ENCODE measurements around the gene MSH6.

Gene MSH6

DNA sequence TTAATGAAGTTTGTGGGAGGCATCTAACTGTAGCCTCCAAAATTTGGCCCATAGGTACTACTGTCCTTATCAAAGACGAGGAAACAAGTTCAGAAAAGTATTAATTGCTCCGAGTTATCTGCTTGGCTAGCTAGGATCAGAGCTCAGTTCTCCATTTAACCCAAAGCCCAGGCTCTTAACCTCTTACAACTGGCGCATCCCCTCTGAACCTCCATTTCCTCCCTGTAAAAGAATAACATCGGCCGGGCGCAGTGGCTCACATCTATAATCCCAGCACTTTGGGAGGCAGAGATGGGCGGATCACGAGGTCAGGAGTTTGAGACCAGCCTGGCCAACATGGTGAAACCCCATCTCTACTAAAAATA is 3.5 kb upstream of the MSH6 start:
- FAIRE-seq: no peak

DNA sequence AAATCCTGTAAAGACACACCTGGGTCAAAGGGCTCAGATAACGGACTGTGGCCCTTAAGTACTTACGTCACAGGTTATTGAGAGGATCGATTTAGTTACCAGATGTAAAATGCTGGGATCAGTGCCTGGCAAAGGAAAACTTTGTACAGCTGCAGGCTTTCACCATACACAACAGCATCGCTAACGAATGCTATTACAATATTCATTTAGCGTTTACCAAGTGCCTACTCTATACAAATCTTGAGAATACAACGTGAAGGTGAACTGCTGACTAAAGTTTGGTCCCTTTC is 619 bp upstream of the MSH6 start:
- FAIRE-seq: no peak

DNA sequence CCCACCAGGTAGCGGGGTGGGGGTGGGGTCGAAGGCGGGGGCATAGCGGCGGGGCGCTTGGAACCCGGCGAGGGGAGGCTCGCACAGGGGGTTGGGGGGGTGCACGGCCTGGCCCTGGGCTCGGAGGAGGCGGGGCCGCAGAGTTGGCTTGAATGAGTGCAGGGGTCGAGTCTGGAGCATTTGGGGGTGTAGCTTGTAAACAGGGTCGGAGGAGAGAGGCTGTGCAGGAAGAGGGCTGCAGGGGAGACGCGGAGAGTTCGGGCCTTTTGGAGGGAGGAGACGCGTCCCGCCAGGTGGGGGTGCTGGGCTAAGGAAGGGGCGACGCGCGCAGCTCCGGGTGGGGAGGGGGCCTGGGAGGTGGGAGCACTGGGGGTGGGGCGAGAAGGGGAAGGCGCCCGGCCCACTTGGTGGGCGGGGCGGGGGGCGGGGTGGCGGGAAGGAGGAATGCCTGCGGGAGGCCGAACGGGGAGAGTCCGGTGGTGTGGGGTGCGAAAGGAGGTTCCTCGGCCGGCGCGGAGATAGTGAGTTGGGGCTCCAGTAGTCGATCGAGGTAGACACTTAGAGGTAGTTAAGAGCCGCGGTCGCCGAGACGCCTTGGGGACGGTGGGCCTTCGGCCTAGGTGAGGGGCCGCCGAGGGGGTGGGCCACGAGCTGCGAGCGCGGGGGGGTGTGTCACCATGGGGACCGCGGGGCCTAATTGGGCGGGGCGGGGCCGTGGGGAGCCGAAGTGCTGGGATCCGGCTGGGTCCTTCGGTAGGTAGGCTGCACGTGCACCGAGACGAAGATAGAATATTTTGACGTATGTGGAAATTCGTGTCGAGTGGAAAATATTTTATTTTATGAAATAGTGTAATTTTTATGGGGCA is 774 bp downstream of the MSH6 start:
- FAIRE-seq: no peak

DNA sequence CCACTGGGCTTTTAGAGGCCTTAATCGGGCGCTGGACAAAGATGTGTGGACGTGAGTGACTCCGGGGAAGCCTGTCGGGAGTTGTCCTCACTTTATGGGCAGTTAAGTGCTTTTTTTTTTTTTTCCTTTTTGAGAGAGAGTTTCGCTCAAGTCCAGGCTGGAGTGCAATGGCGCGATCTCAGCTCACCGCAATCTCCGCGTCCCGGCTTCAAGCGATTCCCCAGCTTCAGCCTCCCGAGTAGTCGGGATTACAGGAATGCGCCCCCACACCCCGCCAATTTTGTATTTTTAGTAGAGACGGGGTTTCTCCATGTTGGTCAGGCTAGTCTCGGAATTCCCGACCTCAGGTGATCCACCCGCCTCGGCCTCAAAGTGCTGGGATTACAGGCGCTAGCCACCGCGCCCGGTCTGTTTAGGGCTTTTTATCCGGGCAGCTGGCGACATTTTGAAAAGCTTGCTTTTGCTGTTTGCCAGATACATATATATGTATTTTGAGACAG is 1.5 kb downstream of the MSH6 start:
- no peak for FAIRE-seq

DNA sequence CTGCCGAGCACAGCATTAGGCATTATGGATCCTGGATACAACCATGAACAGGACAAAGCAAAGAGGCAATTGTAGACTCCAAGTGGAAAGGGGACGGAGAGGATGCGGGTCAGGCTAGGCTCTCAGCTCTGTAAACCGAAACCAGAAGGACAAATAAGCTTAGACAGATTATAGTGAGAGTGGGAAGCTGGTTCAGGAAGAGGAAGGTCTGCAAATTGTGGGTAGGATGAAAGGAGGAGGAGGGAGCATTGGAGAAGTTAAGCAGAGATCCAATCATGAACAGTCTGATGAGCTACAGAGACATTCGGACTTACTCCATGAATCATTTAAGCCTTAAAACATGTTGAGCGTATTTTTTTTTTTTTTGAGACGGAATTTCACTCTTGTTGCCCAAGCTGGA is 3.0 kb downstream of the MSH6 start:
- no peak for FAIRE-seq

DNA sequence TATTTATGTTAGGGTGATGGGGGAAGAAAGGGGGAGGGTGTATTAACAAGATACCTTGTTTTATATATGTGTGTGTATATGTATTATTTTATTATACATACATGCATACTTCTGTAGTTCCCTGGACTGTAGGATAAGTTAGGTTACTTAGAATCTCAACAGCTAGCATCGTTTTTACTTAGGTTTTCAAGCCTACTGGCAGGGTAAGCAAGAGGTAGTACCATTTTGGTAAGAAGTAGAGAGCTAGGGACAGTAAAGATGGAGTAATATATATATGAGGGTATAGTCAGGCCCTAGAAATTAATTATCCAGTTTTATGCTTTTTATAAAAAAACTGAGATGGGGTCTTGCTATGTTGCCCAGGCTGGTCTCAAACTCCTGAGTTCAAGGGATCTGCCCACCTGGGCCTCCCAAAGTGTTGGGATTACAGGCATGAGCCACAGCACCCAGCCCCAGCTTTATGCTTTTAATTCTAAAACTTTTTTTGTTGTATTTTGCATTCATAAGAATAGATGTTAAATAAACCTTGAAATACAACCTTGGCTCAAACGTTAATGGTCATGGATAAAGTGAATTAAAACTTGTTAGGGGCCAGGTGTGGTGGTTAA is 13.2 kb downstream of the MSH6 start:
- FAIRE-seq: no peak

DNA sequence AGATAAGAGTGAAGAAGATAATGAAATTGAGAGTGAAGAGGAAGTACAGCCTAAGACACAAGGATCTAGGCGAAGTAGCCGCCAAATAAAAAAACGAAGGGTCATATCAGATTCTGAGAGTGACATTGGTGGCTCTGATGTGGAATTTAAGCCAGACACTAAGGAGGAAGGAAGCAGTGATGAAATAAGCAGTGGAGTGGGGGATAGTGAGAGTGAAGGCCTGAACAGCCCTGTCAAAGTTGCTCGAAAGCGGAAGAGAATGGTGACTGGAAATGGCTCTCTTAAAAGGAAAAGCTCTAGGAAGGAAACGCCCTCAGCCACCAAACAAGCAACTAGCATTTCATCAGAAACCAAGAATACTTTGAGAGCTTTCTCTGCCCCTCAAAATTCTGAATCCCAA is 15.7 kb downstream of the MSH6 start:
- no peak for FAIRE-seq

DNA sequence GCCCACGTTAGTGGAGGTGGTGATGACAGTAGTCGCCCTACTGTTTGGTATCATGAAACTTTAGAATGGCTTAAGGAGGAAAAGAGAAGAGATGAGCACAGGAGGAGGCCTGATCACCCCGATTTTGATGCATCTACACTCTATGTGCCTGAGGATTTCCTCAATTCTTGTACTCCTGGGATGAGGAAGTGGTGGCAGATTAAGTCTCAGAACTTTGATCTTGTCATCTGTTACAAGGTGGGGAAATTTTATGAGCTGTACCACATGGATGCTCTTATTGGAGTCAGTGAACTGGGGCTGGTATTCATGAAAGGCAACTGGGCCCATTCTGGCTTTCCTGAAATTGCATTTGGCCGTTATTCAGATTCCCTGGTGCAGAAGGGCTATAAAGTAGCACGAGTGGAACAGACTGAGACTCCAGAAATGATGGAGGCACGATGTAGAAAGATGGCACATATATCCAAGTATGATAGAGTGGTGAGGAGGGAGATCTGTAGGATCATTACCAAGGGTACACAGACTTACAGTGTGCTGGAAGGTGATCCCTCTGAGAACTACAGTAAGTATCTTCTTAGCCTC is 16.2 kb downstream of the MSH6 start:
- no peak for FAIRE-seq

DNA sequence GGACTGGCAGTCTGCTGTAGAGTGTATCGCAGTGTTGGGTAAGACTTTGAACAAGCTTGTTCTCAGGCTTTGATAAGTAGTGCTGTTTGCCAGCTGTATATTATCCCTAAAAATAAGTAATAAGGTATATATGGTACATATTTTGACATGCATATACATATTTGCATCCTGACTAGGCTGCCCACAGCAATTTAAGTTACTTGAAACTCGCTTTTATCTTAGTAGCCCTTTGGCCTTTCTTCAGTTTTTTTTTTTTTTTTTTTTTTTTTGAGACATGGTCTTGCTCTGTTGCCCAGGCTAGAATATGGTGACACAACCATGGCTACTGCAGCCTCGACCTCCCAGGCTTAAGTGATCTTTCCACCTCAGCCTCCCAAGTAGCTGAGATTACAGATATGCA is 18.2 kb downstream of the MSH6 start:
- FAIRE-seq: no peak

DNA sequence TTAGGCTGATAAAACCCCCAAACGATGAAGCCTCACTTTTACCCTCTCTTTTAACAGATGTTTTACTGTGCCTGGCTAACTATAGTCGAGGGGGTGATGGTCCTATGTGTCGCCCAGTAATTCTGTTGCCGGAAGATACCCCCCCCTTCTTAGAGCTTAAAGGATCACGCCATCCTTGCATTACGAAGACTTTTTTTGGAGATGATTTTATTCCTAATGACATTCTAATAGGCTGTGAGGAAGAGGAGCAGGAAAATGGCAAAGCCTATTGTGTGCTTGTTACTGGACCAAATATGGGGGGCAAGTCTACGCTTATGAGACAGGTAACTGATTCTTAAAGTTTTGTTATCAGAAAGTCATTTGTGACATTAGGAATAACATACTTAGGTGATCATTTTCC is 20.4 kb downstream of the MSH6 start:
- no peak for FAIRE-seq

DNA sequence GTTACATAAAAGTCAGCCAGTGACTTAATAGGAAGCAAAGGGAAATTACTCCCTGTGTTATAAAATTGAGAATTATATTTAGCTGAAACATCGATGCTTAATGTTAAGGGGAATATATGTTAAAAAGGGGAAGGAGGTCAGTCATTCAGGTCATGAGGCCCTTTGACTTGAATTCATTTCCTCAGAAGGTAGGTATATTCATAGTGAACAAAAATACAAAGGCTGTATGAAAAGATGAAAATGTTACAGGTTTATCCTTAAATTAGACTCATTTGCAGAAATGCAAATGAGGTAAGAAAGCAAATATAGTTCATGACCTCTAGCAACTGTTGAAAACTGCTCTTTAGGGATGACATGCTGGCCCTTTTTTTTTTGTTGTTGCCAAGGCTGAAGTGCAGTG is 20.8 kb downstream of the MSH6 start:
- FAIRE-seq: no peak

DNA sequence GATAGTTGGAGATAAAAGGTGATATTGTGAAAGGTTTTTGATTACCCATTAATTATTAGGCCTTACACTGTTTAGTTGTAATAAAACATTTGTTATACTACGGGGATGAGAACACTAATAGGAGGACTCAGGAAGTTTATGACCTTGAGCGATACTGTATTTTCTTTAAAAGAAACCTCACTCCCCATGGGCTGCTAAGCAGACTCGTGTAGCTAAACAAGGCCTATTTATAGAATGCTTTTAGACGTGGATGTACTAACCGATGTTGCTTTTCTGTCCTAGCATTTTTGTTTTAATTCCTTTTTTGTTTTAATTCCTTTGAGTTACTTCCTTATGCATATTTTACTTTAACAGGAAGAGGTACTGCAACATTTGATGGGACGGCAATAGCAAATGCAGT is 22.9 kb downstream of the MSH6 start:
- FAIRE-seq: no peak

DNA sequence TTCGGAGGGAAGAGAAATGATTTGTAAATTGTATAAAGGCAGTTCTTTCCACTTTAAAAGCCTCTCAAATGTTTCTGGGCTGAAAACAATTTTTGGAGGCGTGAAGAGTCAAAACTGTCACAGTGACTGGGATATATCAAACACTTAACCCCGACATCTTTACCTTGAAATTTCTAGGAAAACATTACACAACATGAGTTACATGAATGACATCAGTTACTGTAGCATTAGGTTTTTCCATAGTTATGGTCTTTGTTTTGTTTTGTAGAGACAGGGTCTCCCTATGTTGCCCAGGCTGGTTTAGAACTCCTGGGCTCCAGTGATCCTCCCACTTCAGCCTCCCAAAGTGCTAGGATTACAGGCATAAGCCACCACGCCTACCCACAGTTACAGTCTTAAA is 25.7 kb downstream of the MSH6 start:
- no peak for FAIRE-seq

DNA sequence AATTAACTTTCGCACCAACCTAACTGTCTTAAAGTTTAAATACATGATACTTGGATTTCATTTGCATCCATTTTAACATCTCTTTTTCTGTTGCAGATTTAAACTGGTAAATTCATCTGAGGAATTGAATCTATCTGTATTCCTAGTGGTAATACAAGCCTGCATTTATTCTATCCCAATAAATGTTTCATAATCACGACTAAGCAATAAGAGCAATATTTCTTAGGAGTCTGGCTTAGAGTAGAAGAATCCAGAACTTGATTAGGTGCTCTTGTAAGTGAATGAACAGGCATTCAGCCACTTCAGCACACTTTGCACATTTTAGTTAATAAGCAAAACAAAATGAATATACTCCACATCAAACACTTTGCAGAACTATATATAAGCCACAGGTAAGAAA is 27.0 kb downstream of the MSH6 start:
- FAIRE-seq: no peak

DNA sequence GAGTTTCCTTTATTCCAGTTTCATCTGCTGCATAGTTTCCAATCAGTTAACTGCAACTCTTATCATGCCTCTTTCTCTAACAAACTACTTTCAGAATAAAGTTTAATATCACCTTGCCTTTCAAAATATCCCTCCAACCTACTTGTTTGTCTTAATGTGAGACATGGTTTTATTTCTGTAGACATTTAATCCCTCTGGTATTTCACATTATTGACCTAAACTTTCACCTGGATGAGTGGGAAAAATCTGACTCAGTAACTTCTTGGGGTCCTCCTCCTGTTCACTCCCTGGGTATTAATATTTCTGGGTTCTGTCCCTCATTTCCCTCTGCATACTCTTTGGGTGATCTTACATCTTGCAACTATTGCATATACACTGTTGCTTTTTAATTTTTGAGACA is 27.9 kb downstream of the MSH6 start:
- no peak for FAIRE-seq

DNA sequence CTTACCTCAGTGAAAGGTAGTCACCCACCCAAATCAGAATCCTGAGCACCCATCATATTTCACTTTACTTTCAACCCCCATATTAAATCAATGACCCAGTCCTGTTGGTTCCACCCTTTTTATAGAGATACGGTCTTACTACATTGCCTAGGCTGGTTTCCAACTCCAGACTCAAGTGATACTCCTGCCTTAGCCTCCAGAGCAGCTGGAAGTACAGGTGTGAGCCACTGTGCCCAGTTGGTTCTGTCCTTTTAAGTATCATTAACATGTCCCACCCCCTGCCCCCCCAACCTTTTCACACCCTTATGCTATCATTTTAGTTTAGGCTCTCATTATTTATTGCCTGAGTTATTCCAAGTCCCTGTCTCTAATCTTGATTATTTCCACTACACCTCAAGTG is 28.7 kb downstream of the MSH6 start:
- no peak for FAIRE-seq

DNA sequence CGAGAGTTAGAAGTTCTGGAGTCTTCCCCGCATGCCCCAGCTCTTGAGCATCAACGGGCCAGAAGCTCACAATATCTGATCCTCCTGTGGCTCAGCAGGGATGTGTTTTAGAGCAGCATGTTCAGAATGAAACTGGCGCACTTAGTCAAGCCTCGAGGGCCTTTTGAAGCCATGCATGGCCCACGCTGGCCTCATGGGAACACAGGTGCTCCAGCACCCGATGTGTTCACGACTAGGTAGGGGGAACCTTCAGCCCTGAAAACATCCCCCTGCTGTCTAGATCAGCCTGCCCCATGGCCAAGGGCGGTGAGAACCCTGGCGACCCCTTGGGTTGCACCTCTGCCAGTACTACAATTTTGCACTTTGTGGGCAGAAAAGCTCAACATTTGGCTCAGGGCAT is 32.8 kb downstream of the MSH6 start:
- FAIRE-seq: no peak

DNA sequence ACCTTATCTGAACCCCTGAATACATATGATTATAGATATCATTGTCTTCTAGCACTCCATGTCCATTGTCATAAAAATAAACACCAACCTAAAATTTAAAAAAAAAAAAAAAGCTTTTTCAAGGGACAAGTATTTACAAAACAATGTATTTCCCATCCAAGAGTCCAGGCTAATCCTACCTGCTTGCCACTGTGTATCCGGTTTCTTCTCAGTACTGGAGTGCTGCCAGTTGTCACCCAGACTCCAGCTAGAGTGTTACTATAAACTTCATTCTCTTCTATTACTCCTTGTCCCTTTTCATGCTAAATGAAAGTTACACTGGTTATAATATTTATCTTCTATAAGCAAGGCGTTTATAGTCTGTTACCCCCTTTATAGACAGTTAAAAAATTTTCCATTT is 35.8 kb downstream of the MSH6 start:
- no peak for FAIRE-seq

DNA sequence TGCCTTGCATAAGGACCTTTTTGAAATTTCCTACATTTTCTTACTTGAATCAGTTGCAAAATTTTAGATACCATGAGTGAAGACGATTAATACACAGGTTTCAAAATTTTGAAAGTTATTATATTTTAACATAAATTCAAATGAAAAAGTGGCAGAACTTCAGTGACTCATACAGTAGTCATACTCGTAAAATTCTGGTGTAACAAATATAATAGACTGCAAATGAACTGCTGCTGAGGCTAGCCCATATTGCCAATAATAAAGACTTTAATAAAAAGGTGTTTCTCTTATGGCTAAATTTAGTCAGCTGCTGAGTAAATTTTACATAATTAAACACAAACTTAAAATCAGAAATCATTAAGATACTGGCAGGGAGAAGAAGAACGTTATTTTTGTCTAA is 36.9 kb downstream of the MSH6 start:
- no peak for FAIRE-seq

DNA sequence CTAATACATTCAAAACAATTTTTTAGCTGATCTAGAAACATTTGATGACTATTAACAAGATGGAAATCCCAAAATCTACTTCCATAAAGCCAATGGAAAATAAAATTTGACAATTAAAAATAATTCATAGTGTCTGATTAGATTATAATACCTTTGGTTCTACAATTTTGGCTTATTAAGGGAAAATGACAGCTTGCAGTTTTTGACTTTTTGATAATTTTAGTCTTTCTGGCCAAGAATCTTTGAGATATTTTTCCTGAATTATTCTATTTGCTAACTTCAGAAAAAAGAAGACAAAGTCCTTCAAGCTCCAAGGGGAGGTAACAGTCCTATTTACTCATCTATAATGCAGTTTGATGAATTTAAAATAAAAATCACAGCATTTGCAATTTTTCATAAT is 39.6 kb downstream of the MSH6 start:
- no peak for FAIRE-seq

DNA sequence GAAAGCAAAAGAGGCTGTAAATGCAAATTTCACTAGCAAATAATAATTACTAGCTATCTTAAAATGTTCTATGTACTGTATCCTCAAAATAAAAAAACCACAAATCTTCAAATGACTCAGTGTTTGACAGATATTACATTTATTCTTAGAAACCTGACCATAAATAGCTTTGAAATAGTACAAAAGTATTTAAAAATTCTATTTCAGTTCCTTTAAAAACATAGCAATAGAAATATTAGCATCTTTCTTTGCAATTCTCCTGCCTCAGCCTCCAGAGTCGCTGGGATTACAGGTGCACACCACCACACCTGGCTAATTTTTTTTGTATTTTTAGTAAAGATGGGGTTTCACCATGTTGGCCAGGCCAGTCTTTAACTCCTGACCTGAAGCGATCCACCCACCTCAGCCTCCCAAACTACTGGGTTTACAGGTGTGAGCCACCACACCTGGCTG is 50.6 kb downstream of the MSH6 start:
- no peak for FAIRE-seq

DNA sequence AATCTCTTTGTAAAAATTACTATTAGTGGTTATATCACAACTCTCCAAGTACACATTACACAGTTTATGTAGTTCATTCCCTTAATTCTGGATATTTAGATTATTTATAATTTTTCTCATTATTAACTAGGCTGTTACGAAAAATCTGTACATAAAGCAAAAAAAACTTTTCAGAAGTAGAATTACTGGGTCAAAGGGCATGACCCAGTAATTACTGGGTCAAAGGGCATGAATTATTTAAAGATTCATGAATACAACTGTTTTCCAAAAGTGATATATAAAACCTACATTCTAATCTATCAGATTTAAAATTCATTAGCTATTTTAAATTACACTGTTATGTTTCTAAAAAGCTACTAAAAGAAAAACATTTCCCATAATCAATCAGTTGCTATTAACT is 55.3 kb downstream of the MSH6 start:
- FAIRE-seq: no peak

DNA sequence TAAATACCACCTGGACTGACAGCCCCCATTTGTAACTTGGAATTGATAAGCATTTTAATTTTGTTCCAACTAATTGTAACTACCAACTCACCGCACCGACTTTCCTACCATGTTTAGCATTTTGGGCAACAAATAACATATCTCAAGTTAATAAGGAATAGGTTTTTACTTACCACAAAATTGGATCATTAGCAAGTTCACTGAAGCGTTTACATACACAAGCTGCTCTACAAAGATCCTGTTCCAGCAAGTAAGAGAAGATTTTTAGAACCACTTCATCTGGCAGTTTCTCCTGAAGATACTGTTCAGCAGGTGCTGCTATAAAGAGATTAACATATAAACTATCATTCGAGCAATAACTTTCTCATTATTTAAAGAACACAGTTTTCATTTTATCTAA is 55.7 kb downstream of the MSH6 start:
- FAIRE-seq: no peak

DNA sequence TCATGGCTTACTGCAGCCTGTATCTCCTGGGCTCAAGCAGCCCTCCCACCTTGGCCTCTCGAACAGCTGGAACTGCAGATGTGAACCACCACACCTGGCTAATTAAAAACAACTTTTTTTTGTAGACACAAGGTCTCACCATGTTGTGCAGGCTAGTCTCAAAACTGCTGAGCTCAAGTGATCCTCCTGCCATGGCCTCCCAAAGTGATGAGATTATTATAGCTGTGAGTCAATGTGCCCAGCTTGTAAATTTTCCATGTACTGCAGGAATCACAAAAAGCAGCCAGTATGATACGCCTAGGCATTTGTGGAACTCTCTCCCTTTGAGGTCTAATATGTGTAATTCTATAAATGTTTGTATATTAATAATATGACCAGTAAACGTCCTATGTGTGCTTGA is 59.9 kb downstream of the MSH6 start:
- FAIRE-seq: no peak

DNA sequence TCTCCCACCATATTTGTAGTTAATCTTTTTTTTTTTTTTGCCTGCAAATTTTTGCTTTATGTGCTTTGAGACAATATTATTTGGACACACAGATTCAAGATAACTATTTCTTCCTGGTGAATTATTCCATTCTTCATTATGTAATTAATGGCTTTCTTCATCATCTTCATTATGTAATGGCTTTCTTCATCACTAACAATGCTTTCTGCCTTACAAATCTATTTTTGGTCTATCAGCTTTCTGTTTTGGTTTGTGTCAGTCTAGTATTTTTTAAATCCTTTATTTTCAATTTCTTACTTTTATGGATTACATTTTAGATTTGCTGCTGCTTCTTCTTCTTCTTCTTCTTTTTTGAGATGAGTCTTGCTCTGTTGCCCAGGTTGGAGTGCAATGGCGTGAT is 60.5 kb downstream of the MSH6 start:
- FAIRE-seq: no peak

All from colon (tissue), 2 donors.